NCI-H774 (cell line): ENCODE data around the gene NT5M.

Experiments
- DNase-seq: peaks from one replicate; lab custom pipeline; 2025; lab: John Stamatoyannopoulos, UW

The NT5M gene

DNA sequence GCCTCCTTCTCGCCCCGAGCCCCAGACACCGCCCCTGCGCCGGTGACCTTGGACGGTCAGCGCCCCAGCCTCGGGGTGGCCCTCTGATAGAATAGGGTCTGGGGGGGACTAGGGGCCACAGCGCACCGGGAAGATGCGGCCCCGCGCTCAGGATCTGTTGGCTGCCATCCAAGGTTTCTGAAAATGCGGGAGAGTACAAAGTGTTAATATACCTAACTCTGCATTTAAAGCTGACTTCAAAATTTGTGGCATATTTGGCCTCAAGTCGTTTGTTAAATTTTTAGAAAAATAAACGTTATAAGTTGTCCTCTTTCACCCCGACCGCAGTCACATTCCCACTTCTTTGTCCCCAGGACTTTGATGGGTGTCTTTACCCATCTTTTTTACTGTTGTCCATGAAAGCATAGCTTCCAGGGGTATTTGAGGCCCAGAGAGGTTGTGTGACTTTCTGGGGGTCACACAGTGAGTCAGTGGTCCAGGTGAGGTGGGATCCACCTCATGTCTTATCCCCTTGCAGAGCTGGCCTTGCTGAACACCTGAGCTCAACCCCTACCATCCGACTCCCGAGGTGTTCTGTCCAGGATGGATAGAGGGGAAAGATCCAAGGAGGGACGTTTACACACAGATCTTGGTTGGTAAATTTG lies 796 bp downstream of the NT5M start:
- no peak for DNase-seq

GRCh38 chr17:17304521-17304985 lies 1.4 kb downstream of the NT5M start:
- no peak for DNase-seq

- DNase-seq, result no peak
Measured at GRCh38 chr17:17305281-17305801, 2.2 kb downstream of the NT5M start.

- no peak for DNase-seq
Measured at GRCh38 chr17:17309356-17309755, 6.2 kb downstream of the NT5M start.

DNA sequence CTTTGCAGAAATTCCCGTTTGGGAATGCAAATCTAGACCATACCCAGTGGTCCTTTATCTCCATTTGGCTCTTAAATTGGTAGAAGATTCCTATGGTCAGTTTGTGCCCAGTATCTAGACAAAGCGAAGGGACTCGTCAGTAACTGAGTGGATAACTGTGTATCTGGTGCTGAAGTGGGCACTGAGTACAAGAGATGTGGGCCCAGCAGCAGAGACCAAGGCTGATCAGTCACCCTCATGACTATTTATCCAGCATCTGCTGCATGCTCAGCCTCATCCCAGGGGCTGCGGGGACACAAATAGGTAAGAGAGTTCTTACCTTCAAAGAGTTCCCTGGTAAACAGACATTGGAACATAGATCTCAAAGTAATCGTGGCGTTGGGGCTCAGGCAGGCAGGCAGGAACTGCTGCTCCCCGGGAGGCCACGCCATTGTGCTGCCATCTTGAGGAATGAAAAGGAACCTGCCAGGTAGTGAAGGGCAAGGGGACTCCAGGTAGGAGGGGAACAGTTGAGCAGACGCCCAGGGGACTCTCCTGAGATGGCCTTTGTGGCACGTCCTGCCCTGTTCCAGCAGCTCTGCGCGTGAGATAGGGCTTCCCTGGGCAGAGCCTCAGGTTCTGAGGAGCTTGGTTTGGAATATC lies 10.3 kb downstream of the NT5M start:
- DNase-seq, result no peak

GRCh38 chr17:17314501-17315071 lies 11.4 kb downstream of the NT5M start:
- DNase-seq, result no peak

DNA sequence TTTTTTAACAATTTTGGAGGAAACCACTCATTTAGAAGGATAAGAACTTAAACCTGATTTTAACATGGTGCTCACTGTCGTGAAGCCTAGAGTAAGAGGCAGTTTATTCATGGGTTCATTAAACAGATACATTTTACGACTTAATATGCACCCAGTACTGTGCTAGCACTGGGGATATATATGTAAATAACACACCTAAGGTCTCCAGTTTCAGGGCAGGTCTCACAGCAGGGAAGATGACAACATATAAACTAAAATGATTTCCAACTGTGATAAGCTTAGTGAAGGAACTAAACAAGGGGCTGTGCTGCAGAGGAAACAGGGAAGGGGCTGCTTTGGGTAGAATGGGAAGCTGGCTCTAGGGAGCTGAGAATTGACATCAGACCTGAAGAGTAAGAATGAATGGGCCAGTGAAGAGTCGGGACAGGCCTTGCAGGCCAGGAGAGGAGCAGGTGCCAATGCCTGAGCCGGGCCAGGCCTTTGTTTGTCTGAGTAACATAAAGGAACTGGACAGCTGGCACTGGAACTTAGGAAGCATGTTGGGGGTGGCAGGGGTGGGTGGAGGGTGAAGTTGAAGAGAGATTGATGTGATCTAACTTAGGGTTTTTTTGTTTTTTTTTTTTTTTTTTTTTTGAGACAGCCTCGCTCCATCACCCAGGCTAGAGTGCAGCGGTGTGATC lies 12.1 kb downstream of the NT5M start:
- DNase-seq, result peak; percentile 16

DNA sequence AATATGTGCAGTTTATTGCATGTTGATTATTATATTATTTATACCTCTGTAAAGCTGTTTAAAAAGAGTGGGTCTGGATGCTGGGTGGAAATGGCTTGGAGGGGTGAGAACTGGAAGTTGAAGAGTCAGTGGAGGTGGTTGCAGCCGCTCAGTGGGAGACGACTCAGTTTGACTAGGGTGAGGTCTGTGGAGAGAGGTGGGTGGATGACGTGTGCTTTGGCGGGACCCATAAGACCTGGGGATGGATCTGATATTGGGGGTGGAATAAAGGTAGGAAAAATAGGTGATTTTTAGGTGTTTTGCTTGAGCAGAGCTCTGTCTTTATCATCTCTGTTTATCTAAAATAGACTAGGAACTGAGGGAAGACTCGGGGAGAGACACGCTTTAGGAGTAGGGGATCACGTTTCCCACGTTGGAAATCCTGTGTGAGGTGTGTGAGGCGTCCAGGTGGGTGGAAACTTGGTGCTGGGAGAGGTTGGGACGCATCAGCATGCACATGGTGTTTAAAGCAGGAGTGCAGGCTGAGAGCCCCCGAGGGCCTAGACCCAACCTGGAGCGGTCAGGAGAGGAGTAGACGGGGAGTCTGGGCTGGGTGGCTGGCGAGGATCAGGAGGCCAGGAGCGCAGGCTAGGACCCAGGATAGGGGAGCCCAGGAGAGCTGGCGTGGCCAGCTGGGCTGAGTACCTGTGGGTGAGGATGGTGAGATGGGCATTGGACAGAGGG lies 17.2 kb downstream of the NT5M start:
- DNase-seq, result no peak

GRCh38 chr17:17320911-17321220 lies 17.7 kb downstream of the NT5M start:
- no peak for DNase-seq

DNA sequence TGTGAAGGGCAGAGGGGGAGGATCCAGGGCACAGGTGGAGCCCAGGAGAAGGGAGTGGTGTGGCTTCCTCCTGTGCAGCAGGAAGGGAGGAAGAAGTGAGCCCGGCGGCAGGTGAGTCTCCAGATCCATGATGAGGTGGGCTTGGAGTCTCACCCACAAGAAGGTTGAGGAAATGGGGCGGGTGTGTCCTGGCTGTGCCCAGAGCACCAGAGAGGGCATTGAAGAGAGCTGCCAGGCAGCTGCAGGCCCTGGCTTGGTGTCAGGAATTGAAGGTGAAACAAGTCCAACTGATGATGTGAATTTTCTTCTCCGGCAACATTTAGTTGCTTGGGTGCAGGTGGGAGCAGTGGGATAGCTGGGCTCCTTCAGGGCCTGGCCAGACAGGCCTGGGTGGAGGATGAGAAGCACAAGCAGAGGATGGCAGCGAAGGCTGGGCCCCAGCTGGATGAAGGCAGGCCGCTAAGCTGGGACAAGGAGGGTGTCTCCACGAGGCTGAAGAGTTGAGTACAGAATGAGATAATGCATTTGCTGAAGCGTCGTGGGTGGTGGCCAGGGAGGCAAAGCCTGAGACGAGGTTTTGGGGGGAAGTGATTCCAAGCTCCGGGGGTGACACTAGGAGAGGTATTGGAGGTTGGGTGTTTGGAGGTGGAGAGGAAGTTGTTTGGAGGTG lies 18.3 kb downstream of the NT5M start:
- no peak for DNase-seq

- DNase-seq, result no peak
Measured at GRCh38 chr17:17322516-17323510, 19.6 kb downstream of the NT5M start.

- DNase-seq, result no peak
Measured at GRCh38 chr17:17324616-17325015, 21.4 kb downstream of the NT5M start.

DNA sequence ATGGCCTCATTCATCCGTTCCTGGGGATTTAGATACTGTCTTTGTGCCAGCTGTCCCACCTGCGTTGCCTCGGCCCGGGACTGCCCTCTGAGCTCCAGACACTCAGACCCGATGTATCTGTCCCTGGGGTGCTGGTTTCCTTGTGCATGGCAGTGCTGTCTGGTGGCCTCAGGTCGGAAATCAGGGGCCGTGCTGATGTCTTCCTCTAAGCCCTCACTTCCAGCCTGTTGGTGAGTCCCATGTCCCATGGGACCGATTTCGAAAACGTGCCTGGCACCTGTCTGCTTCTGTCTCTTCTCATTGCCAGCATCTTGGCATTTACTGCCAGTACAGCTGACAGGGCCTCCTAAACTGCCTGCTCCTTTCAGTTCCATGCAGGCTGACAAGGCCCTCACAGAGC lies 22.1 kb downstream of the NT5M start:
- no peak for DNase-seq

GRCh38 chr17:17325816-17326215 lies 22.6 kb downstream of the NT5M start:
- no peak for DNase-seq

DNA sequence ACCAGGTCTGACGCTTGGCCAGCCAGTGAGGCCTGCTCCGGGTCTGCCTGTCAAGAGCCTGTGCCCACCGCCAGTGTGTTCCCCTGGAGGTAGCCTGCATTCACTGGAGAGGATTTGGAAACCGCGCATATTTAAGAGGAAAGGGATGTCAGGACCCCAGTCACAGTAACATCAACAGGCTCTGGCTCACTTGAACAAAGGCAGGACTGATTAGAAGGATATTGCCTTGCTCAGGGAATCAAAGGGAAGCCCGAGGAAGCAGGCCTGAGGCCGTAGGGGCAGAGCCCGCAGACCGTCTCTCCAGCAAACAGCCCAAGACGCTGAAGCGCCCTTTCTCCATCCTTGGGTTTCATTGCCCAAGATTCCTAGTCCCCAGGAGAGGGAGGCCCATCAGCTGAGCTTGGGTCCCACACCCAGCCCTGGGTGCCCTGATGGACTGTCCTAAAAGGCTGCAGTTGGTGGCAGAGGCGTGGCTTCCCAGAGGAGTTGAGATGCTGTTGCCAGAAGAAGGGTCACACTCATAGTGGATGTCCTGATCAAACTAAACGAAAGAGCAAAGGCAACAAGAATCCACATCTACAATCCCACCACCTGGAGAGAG lies 23.2 kb downstream of the NT5M start:
- no peak for DNase-seq

DNA sequence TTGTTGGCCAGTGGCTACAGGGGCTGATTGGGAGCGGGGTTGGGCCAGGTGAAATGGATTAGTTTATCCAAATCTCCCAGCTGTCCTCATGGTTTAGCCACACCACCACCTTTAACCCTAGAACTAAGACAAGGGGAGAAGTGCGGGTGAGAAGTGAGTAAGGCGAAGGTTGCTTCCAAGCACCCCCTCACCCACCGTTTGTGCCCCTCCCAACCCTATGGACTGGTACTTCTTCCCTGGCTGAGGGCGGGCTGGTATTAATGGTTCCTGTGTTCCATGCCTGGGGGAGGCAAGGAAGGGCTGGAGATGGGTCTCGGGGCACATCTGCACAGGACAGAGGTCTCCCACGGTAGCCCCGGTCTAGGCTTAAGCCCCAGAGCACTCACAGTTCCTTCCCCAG lies 25.1 kb downstream of the NT5M start:
- DNase-seq, result no peak

DNA sequence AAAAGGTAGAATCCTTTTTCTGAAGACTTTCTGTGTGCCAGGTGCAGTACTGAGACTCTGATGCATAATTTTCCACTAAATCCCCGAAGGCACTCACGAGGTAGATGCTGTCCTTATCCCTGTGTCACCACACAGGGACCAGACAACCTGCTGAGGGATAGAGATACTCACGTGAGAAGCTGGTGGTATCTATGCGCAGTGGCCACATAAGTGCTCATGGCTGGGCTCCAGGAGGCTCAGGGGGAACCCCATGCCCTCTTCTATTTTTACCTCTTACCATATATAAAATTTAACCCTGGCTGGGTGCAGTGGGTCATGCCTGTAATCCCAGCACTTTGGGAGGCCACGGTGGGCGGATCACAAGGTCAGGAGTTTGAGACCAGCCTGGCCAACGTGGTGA lies 38.3 kb downstream of the NT5M start:
- DNase-seq, result no peak

- DNase-seq, result no peak
Measured at GRCh38 chr17:17342242-17342945, 39.2 kb downstream of the NT5M start.

DNA sequence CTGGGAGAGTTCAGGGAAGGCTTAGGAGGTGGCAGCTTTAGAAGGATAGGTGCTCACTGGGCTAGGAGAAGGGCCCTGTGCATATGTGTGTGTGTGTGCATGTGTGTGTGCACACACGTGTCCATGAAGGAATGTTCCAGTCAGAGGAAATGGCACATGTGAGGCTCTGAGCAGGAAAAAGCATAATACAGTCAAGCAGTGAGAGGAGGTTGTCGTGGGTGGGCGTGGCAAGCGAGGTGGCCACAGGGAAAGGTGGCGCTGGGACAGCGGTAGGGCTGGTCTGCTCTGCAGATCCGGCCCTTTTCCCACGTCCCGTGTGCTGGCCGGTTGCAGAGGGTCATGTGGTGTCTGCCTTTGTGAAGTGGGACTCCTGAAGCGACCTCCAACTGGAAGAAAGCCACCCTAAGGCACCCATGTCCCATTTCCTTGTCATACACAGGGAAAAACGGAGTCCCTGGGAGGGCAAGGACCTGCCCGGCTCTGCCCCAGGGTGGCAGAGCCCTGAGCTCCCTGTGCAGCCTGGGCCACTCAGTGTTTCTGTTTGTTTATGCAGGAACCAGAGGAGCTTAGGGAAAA lies 40.1 kb downstream of the NT5M start:
- DNase-seq, result no peak
